Osteoblast (primary cell): ENCODE measurements around the gene MACROD2. TPM values are rescaled to one million over a fixed set of nuclear protein-coding genes. Genes with fewer than 3 reads are reported as not detected.

ENCODE experiments used
- DNase-seq: peaks from one replicate; pipeline ENCODE4 v3.0.0; 2011; ENCODE audit warnings: low spot score, mixed read lengths; ENCODE audit not compliant: insufficient read length; ENCODE audit errors: missing footprints
- H2AFZ ChIP-seq: 2 replicates; pipeline ENCODE4 v1.6.0; 2011; ENCODE audit warnings: mild to moderate bottlenecking, low read length
- H3K27ac ChIP-seq: 2 replicates; pipeline ENCODE4 v1.5.1; 2011; ENCODE audit warnings: mild to moderate bottlenecking, low read depth, low read length, moderate library complexity
- H3K27me3 ChIP-seq: 2 replicates; pipeline ENCODE4 v1.6.0; 2012; ENCODE audit warnings: mild to moderate bottlenecking, control low read depth, inconsistent platforms, low read length, moderate library complexity; ENCODE audit not compliant: insufficient read depth
- H3K36me3 ChIP-seq: 2 replicates; pipeline ENCODE4 v1.5.1; 2011; ENCODE audit warnings: mild to moderate bottlenecking, low read length, control low read depth, moderate library complexity; ENCODE audit not compliant: insufficient read depth
- H3K4me1 ChIP-seq: 2 replicates; pipeline ENCODE4 v1.5.1; 2011; ENCODE audit warnings: mild to moderate bottlenecking, low read length, control low read depth, moderate library complexity; ENCODE audit not compliant: insufficient read depth
- H3K4me2 ChIP-seq: 2 replicates; pipeline ENCODE4 v1.6.0; 2011; ENCODE audit warnings: mild to moderate bottlenecking, low read length; ENCODE audit not compliant: insufficient read depth
- H3K4me3 ChIP-seq: fragments of 200-600 bp; sonication (generic); 3 replicates; pipeline ENCODE4 v1.5.1; 2012; ENCODE audit warnings: mild to moderate bottlenecking, low read length, inconsistent platforms; ENCODE audit not compliant: insufficient read depth
- H3K79me2 ChIP-seq: 2 replicates; pipeline ENCODE4 v1.6.0; 2012; ENCODE audit warnings: mild to moderate bottlenecking, low read length, control low read depth, inconsistent platforms; ENCODE audit not compliant: insufficient read depth
- H3K9me3 ChIP-seq: 2 replicates; pipeline ENCODE4 v1.5.1; 2011; ENCODE audit warnings: low read depth, low read length, control low read depth
- H4K20me1 ChIP-seq: 2 replicates; pipeline ENCODE4 v1.6.0; 2012; ENCODE audit warnings: mild to moderate bottlenecking, low read length, control low read depth; ENCODE audit not compliant: insufficient read depth
- CTCF ChIP-seq: IDR thresholded peaks from 2 replicates; pipeline ENCODE4 v1.5.1; 2011; ENCODE audit warnings: mild to moderate bottlenecking, low read depth, low read length, moderate library complexity; ENCODE audit errors: extremely low read depth
- total RNA-seq: library from RNA; depleted of rRNA; stranded (reverse); fragments of >200 nt; gene quantifications from 2 replicates; pipeline ENCODE4 v1.2.3, GENCODE V29; 2012

Gene MACROD2
- total RNA-seq, 1 donor: 4.0 TPM

GRCh38 chr20:15653396-15654207, 1658.3 kb downstream of the MACROD2 start:
- Histone ChIP-seq H3K4me3 (no peak overlapping the region), H3K27me3 (no peaks in the 10 kb centered on the region), H3K36me3 (no peaks in the 10 kb centered on the region), H2AFZ (peak overlapping the region; percentile 9), H3K9me3 (no peaks in the 10 kb centered on the region), H3K79me2 (no peaks in the 10 kb centered on the region), H3K4me1 (peaks cover 14% of the 10 kb centered on the region), H4K20me1 (no peaks in the 10 kb centered on the region), H3K4me2 (no peak overlapping the region), H3K27ac (no peak overlapping the region)
- TF ChIP-seq CTCF: no peak
- DNase-seq: no peak

- Histone ChIP-seq H3K36me3 (no peaks in the 10 kb centered on the region), H3K9me3 (no peaks in the 10 kb centered on the region), H3K4me1 (peaks cover 14% of the 10 kb centered on the region), H2AFZ (peak overlapping the region; percentile 9), H3K4me3 (no peak overlapping the region), H3K4me2 (no peak overlapping the region), H3K79me2 (no peaks in the 10 kb centered on the region), H3K27ac (no peak overlapping the region), H4K20me1 (no peaks in the 10 kb centered on the region), H3K27me3 (no peaks in the 10 kb centered on the region)
- no peak for DNase-seq
- peak; percentile 70 for TF ChIP-seq CTCF
These were observed 1658.9 kb downstream of the MACROD2 start for GRCh38 chr20:15654208-15654649.

GRCh38 chr20:15655295-15655874, 1660.1 kb downstream of the MACROD2 start:
- Histone ChIP-seq H3K4me2 (peak overlapping the region; percentile 23), H3K4me1 (peaks cover 14% of the 10 kb centered on the region), H4K20me1 (no peaks in the 10 kb centered on the region), H3K27ac (peak overlapping the region; percentile 18), H3K27me3 (no peaks in the 10 kb centered on the region), H3K79me2 (no peaks in the 10 kb centered on the region), H3K9me3 (no peaks in the 10 kb centered on the region), H3K36me3 (no peaks in the 10 kb centered on the region), H2AFZ (peak overlapping the region; percentile 25), H3K4me3 (no peak overlapping the region)
- no peak for TF ChIP-seq CTCF
- no peak for DNase-seq

- Histone ChIP-seq H3K27ac (peak overlapping the region; percentile 18), H4K20me1 (no peaks in the 10 kb centered on the region), H3K4me2 (peak overlapping the region; percentile 23), H3K4me1 (peaks cover 14% of the 10 kb centered on the region), H3K9me3 (no peaks in the 10 kb centered on the region), H3K79me2 (no peaks in the 10 kb centered on the region), H2AFZ (peak overlapping the region; percentile 24), H3K4me3 (no peak overlapping the region), H3K27me3 (no peaks in the 10 kb centered on the region), H3K36me3 (no peaks in the 10 kb centered on the region)
- TF ChIP-seq CTCF: no peak
- no peak for DNase-seq
These were observed 1660.8 kb downstream of the MACROD2 start for GRCh38 chr20:15656124-15656523.
